H9 (cell line): ENCODE data around the gene KIF4A. TPM values are rescaled to one million over a fixed set of nuclear protein-coding genes. Genes with fewer than 3 reads are reported as not detected.
A peak's percentile ranks its signal among the peaks of the same experiment; 100 is the strongest.

Experiments
- DNase-seq: peaks from one replicate; pipeline ENCODE4 v3.0.0-alpha.2; 2017
- H2AFZ ChIP-seq: one replicate; pipeline ENCODE4 v1.6.1; 2013; ENCODE audit warnings: mild to moderate bottlenecking, low read length, control low read depth, moderate library complexity
- H2AK5ac ChIP-seq: 2 replicates; pipeline ENCODE4 v1.6.1; 2013; ENCODE audit warnings: low read length, control low read depth, mixed read lengths; ENCODE audit not compliant: insufficient read length
- H2BK120ac ChIP-seq: one replicate; pipeline ENCODE4 v1.6.1; 2013; ENCODE audit warnings: low read depth, mild to moderate bottlenecking, low read length, control low read depth, inconsistent platforms; ENCODE audit not compliant: poor library complexity, severe bottlenecking
- H2BK12ac ChIP-seq: 2 replicates; pipeline ENCODE4 v1.6.1; 2013; ENCODE audit warnings: low read length, control low read depth, mixed read lengths, low read depth; ENCODE audit not compliant: insufficient read length
- H2BK15ac ChIP-seq: 2 replicates; pipeline ENCODE4 v1.6.1; 2013; ENCODE audit warnings: low read depth, low read length, control low read depth
- H2BK20ac ChIP-seq: one replicate; pipeline ENCODE4 v1.6.1; 2013; ENCODE audit warnings: low read depth, mild to moderate bottlenecking, low read length, control low read depth, inconsistent platforms; ENCODE audit not compliant: poor library complexity, severe bottlenecking
- H2BK5ac ChIP-seq: 2 replicates; pipeline ENCODE4 v1.6.1; 2013; ENCODE audit warnings: low read length, control low read depth, mixed read lengths; ENCODE audit not compliant: insufficient read length
- H3K14ac ChIP-seq: 2 replicates; pipeline ENCODE4 v1.6.1; 2013; ENCODE audit warnings: low read length, control low read depth; ENCODE audit not compliant: insufficient read depth
- H3K18ac ChIP-seq: 2 replicates; pipeline ENCODE4 v1.6.1; 2013; ENCODE audit warnings: low read depth, mild to moderate bottlenecking, mixed read lengths, low read length, control low read depth; ENCODE audit not compliant: insufficient read length
- H3K23ac ChIP-seq: 2 replicates; pipeline ENCODE4 v1.6.1; 2013; ENCODE audit warnings: low read length, control low read depth, mixed read lengths, low read depth; ENCODE audit not compliant: insufficient read length
- H3K23me2 ChIP-seq: 2 replicates; pipeline ENCODE4 v1.6.1; 2013; ENCODE audit warnings: low read depth, mild to moderate bottlenecking, mixed read lengths, low read length, control low read depth; ENCODE audit not compliant: insufficient read length, poor library complexity, severe bottlenecking
- H3K27ac ChIP-seq: 2 replicates; pipeline ENCODE4 v1.5.1; 2013; ENCODE audit warnings: low read length, control low read depth, mixed read lengths, low read depth; ENCODE audit not compliant: insufficient read length
- H3K27me3 ChIP-seq: 2 replicates; pipeline ENCODE4 v1.6.1; 2013; ENCODE audit warnings: low read length, control low read depth, inconsistent platforms; ENCODE audit not compliant: insufficient read depth
- H3K4ac ChIP-seq: 2 replicates; pipeline ENCODE4 v1.6.1; 2013; ENCODE audit warnings: low read depth, mild to moderate bottlenecking, control low read depth, inconsistent platforms, low read length, moderate library complexity
- H3K4me1 ChIP-seq: 2 replicates; pipeline ENCODE4 v1.6.1; 2013; ENCODE audit warnings: low read length, control low read depth, inconsistent platforms; ENCODE audit not compliant: insufficient read depth
- H3K4me2 ChIP-seq: 2 replicates; pipeline ENCODE4 v1.6.1; 2013; ENCODE audit warnings: low read length, control low read depth, mixed read lengths; ENCODE audit not compliant: insufficient read length, insufficient read depth
- H3K56ac ChIP-seq: 2 replicates; pipeline ENCODE4 v1.6.1; 2013; ENCODE audit warnings: low read depth, mild to moderate bottlenecking, mixed read lengths, low read length, control low read depth; ENCODE audit not compliant: insufficient read length
- H3K79me1 ChIP-seq: 2 replicates; pipeline ENCODE4 v1.6.1; 2013; ENCODE audit warnings: low read depth, mild to moderate bottlenecking, moderate library complexity, low read length, control low read depth, inconsistent platforms; ENCODE audit not compliant: insufficient read depth, poor library complexity, severe bottlenecking
- H3K79me2 ChIP-seq: 2 replicates; pipeline ENCODE4 v1.6.1; 2013; ENCODE audit warnings: low read length, control low read depth, inconsistent platforms; ENCODE audit not compliant: insufficient read depth
- H3K9ac ChIP-seq: 2 replicates; pipeline ENCODE4 v1.6.1; 2013; ENCODE audit warnings: low read length, control low read depth, mixed read lengths; ENCODE audit not compliant: insufficient read length; ENCODE audit errors: extremely low read depth
- H3K9me3 ChIP-seq: one replicate; pipeline ENCODE4 v1.6.1; 2013; ENCODE audit warnings: low read depth, low read length, inconsistent platforms; ENCODE audit not compliant: control insufficient read depth
- H3T11ph ChIP-seq: one replicate; pipeline ENCODE4 v1.6.1; 2013; ENCODE audit warnings: mild to moderate bottlenecking, low read length, control low read depth, inconsistent platforms
- H4K20me1 ChIP-seq: one replicate; pipeline ENCODE4 v1.6.1; 2013; ENCODE audit not compliant: control insufficient read depth, insufficient read length, insufficient read depth
- H4K5ac ChIP-seq: 2 replicates; pipeline ENCODE4 v1.6.1; 2013; ENCODE audit warnings: low read depth, mild to moderate bottlenecking, mixed read lengths, low read length, control low read depth; ENCODE audit not compliant: insufficient read length
- H4K8ac ChIP-seq: replicated peaks from 2 replicates; pipeline ENCODE4 v1.6.1; 2013; ENCODE audit warnings: low read length, control low read depth, mixed read lengths, low read depth; ENCODE audit not compliant: insufficient read length
- H4K91ac ChIP-seq: 2 replicates; pipeline ENCODE4 v1.6.1; 2013; ENCODE audit warnings: low read depth, mild to moderate bottlenecking, moderate library complexity, mixed read lengths, low read length, control low read depth; ENCODE audit not compliant: insufficient read length
- H3K27ac Mint-ChIP-seq, 3 experiments: 2 replicates in 2 of 3; 3 replicates in 1 of 3; pipeline ENCODE4 v1.8.0; 2020 to 2021; ENCODE audit warnings: mixed read lengths in 3 of 3, mild to moderate bottlenecking in 1 of 3, moderate library complexity in 1 of 3
- H3K27me3 Mint-ChIP-seq: 2 replicates; pipeline ENCODE4 v1.8.0; 2021; ENCODE audit warnings: low read depth, mild to moderate bottlenecking, moderate library complexity, mixed read lengths
- H3K36me3 Mint-ChIP-seq, 3 experiments: 2 replicates in 2 of 3; 3 replicates in 1 of 3; pipeline ENCODE4 v1.8.0; 2020 to 2021; ENCODE audit warnings: low read depth in 3 of 3, mixed read lengths in 3 of 3; ENCODE audit not compliant: insufficient read depth in 1 of 3
- H3K4me1 Mint-ChIP-seq, 2 experiments: 2 replicates each; pipeline ENCODE4 v1.8.0; 2020; ENCODE audit warnings: mixed read lengths in 2 of 2
- H3K4me3 Mint-ChIP-seq, 2 experiments: 2 replicates in 1 of 2; 3 replicates in 1 of 2; pipeline ENCODE4 v1.8.0; 2020 to 2021; ENCODE audit warnings: mild to moderate bottlenecking in 2 of 2, mixed read lengths in 2 of 2, moderate library complexity in 1 of 2
- H3K9me3 Mint-ChIP-seq, 2 experiments: 2 replicates in 1 of 2; 3 replicates in 1 of 2; pipeline ENCODE4 v1.8.0; 2020; ENCODE audit warnings: mild to moderate bottlenecking in 2 of 2, mixed read lengths in 2 of 2, moderate library complexity in 1 of 2
- CTCF ChIP-seq: fragments of 200-600 bp; sonication (generic); conservative IDR thresholded peaks from 3 replicates; pipeline ENCODE4 v1.8.0; 2021; ENCODE audit warnings: antibody characterized with exemption, mild to moderate bottlenecking
- WGBS: extraction: QIAGEN DNeasy Blood & Tissue Kit; methylation state at CpG from one replicate; pipeline ENCODE4 v1.1.7; 2013; ENCODE audit warnings: missing lambda C conversion rate, low lambda C conversion rate, mixed read lengths; ENCODE audit not compliant: insufficient read length; ENCODE audit errors: extremely low coverage; 5-methylcytosine and 5-hydroxymethylcytosine counted together
- total RNA-seq: library from RNA; stranded (reverse); gene quantifications from 2 replicates; pipeline ENCODE4 v1.2.1, GENCODE V29; 2021

The KIF4A gene
- total RNA-seq, 1 experiment from 2014 or later = 41.8 TPM

DNA sequence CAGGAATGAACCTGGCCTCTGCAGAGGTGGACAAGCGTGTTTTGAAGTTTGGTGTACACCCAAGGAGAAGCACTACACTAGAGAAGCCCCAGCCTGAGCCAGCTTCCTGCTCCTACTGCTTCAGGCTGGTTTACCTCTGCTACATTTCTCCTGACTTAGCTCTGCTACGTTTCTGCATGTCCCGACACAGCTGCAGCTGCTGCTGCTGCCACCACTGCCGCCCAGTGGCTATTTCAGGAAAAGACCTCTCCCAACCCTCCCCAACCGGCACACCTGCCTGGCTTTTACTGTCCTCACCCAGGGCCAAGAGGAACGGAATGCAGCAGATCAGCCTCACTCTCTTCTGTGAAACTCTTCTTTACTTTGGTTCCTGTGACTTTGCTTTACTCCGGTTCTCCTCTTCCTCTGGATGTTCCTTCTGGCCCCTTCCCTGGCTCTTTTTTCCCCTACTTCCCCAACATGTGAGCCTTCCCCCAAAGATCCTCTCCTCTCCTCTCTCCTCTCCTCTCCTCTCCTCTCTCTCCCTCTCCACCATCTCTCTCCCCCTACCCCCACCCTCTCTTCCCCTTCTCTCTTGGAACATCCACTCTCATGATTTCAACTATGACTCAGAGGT, 26.8 kb upstream of the KIF4A start:
- H3K9me3 ChIP-seq = peaks cover 46% of the 10 kb centered on the region
- H2BK12ac ChIP-seq = no peak overlapping the region
- no peak overlapping the region for H2AFZ ChIP-seq
- H3K4me1 ChIP-seq = no peaks in the 10 kb centered on the region
- H3K27me3 Mint-ChIP-seq = peaks cover 2% of the 10 kb centered on the region
- peak overlapping the region in 1 of 3 experiments; percentile 40; a peak in 2 of 7 replicates for H3K27ac Mint-ChIP-seq
- H4K5ac ChIP-seq = no peak overlapping the region
- no peak overlapping the region for H2AK5ac ChIP-seq
- no peak overlapping the region for H3K27ac ChIP-seq
- H2BK5ac ChIP-seq = no peak overlapping the region
- no peak overlapping the region for H2BK20ac ChIP-seq
- DNase-seq = peak; percentile 81
- H3K27me3 ChIP-seq = no peaks in the 10 kb centered on the region
- no peak overlapping the region for H3K9ac ChIP-seq
- H3K9me3 Mint-ChIP-seq = peaks cover 67 to 79% of the 10 kb centered on the region in 2 experiments
- H3K4me2 ChIP-seq = no peak overlapping the region
- H4K91ac ChIP-seq = no peak overlapping the region
- H2BK15ac ChIP-seq = no peak overlapping the region
- no peaks in the 10 kb centered on the region for H3K79me2 ChIP-seq
- H3K36me3 Mint-ChIP-seq = peaks cover 0 to 6% (median 2%) of the 10 kb centered on the region in 3 experiments; a peak in 2 of 7 replicates
- H2BK120ac ChIP-seq = no peak overlapping the region
- H4K8ac ChIP-seq = no peak overlapping the region
- no peak overlapping the region for H3K56ac ChIP-seq
- H3K79me1 ChIP-seq = no peaks in the 10 kb centered on the region
- H3K4me3 Mint-ChIP-seq = no peak overlapping the region
- no peaks in the 10 kb centered on the region for H3K23me2 ChIP-seq
- peak; percentile 72 for TF ChIP-seq CTCF
- no peak overlapping the region for H3T11ph ChIP-seq
- H3K18ac ChIP-seq = no peak overlapping the region
- H3K14ac ChIP-seq = no peak overlapping the region
- WGBS = no CpG with 5 or more reads among the region's 7 CpGs
- H4K20me1 ChIP-seq = no peaks in the 10 kb centered on the region
- H3K23ac ChIP-seq = no peak overlapping the region
- no peak overlapping the region for H3K4ac ChIP-seq
- H3K4me1 Mint-ChIP-seq = peaks cover 9 to 10% of the 10 kb centered on the region in 2 experiments
